Smooth muscle cell of the coronary artery (primary cell): ENCODE results near the gene GRHL1. TPM values are rescaled to one million over a fixed set of nuclear protein-coding genes. Genes with fewer than 3 reads are reported as not detected.

Source experiments
- total RNA-seq: library from RNA; depleted of rRNA; stranded (reverse); fragments of >200 nt; gene quantifications from 2 replicates; pipeline ENCODE4 v1.2.3, GENCODE V29; 2014; ENCODE audit warnings: low replicate concordance

The GRHL1 gene, protein sequence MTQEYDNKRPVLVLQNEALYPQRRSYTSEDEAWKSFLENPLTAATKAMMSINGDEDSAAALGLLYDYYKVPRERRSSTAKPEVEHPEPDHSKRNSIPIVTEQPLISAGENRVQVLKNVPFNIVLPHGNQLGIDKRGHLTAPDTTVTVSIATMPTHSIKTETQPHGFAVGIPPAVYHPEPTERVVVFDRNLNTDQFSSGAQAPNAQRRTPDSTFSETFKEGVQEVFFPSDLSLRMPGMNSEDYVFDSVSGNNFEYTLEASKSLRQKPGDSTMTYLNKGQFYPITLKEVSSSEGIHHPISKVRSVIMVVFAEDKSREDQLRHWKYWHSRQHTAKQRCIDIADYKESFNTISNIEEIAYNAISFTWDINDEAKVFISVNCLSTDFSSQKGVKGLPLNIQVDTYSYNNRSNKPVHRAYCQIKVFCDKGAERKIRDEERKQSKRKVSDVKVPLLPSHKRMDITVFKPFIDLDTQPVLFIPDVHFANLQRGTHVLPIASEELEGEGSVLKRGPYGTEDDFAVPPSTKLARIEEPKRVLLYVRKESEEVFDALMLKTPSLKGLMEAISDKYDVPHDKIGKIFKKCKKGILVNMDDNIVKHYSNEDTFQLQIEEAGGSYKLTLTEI
- total RNA-seq: 0.08 and 0.70 TPM in 2 replicates

DNA sequence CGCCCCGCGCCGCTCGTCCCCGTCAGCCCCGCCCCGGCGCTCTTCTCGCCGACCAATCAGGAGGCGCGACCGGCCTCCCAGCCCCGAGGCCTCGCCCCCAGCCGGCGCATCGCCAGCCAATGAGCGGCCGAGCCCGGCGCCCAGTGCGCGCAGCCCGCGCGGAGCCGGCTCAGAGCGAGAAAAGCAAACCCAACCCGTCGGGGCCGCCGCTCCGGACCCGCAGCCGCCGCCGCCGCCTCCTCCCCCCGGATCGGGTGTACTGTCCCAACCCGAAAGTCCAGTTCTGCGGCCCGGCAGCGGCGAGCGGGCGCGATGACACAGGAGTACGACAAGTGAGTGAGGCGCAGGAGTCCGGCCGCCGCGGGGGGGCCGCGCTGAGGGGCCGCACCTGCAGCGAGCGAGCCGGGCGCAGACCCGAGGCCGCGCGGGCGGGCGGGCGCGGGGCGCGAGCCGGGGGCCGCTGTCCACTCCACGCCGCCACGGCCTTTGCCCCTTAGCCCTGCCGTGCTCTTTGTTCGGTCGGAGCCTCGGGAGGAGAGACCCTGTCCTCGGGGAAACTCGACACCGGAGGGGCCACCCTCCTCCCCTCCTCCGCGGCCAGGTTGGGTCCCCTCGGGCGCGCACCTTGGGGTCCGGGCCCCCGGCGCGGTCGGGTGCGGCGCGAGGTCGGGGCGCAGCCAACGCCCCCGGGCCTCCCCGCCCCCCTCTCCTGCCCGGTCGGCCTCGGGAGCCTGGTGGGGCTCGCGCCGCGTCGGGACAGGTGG, at the start of gene GRHL1:
Gene GRHL1, plus strand, starts transcription at position 172 of the 764 bp plus-strand sequence. Its CDS starts 141 bp downstream, at position 313.

DNA sequence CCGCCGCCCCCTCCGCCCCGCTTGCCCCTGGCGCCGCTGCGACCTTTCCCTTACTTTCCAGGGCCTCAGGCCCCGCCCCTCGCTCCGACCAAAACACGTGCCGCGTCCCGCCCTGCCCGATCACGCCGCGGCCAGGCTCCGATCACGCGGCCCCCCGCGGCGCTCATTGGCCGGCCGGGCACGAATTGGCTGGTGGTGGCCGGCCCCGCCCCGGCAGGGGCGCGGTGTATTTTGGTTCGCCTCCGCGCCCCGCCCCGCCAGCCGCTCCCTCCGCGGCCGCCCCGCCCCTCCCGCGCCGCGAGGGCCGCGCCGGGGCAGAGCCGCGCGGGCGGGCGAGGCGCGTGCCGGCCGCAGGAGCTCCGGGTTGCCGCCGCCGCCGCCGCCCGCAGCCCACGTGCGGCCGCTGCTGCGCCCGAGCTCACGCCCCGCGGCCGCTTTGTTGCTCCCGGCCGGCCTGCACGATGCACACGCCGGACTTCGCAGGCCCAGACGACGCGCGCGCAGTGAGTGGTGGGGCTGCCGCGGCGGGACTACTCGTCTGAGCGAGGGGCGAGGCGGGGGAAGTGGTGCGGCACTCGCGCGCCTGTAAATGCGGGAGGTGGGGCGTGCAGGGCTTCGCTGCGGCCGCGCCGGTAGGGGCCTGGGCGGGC, 91.9 kb downstream of the GRHL1 start, which contains the start of gene KLF11:
Gene KLF11, plus strand, starts transcription at position 295 of the 650 bp plus-strand sequence. Its CDS starts 167 bp downstream, at position 462.

Other genes with a start within 250 kb of the GRHL1 start
- gene TAF1B, start 108.2 kb upstream of the GRHL1 start, total RNA-seq: 15.7 and 39.7 TPM in 2 replicates
- 2.0 and 4.2 TPM in 2 replicates for gene KLF11, start 91.9 kb downstream of the GRHL1 start, total RNA-seq
- 0.45 and 1.6 TPM in 2 replicates for gene CYS1, start 128.7 kb downstream of the GRHL1 start, total RNA-seq
- gene RRM2, start 171.0 kb downstream of the GRHL1 start, total RNA-seq: 0.35 and 6.3 TPM in 2 replicates